NAMALWA (cell line): ENCODE results near the gene REG4.
"Not testable (repeated sequence)": the region's sequence is repeated elsewhere in the genome, so short reads cannot be mapped to it uniquely, and the experiment has no call there.

Experiments
- DNase-seq: peaks from one replicate; pipeline ENCODE4 v3.0.0-alpha.2; 2015; ENCODE audit warnings: low spot score

The REG4 gene

GRCh38 chr1:119806489-119806888 lies 4.8 kb downstream of the REG4 start:
- DNase-seq = no peak

- DNase-seq = no peak
Measured at GRCh38 chr1:119805746-119806145, 5.5 kb downstream of the REG4 start.

GRCh38 chr1:119805247-119805646 lies 6.0 kb downstream of the REG4 start:
- DNase-seq = no peak

GRCh38 chr1:119799599-119800177 lies 11.6 kb downstream of the REG4 start:
- DNase-seq = no peak

- DNase-seq = no peak
Measured at GRCh38 chr1:119799003-119799402, 12.3 kb downstream of the REG4 start.

GRCh38 chr1:119797606-119798005 lies 13.7 kb downstream of the REG4 start:
- no peak for DNase-seq

- no peak for DNase-seq
Measured at GRCh38 chr1:119797162-119797561, 14.1 kb downstream of the REG4 start.

- DNase-seq = no peak
Measured at GRCh38 chr1:119795261-119796200, 15.7 kb downstream of the REG4 start.

- DNase-seq = no peak
Measured at GRCh38 chr1:119794876-119795240, 16.4 kb downstream of the REG4 start.

GRCh38 chr1:119794230-119794875 lies 16.9 kb downstream of the REG4 start:
- DNase-seq = no peak

- no peak for DNase-seq
Measured at GRCh38 chr1:119791377-119791776, 19.9 kb downstream of the REG4 start.

- DNase-seq = no peak
Measured at GRCh38 chr1:119790451-119791198, 20.6 kb downstream of the REG4 start.

GRCh38 chr1:119787776-119788175 lies 23.5 kb downstream of the REG4 start:
- no peak for DNase-seq

- DNase-seq = not testable (repeated sequence)
Measured at GRCh38 chr1:119786473-119787050, 24.7 kb downstream of the REG4 start.

GRCh38 chr1:119786046-119786445 lies 25.2 kb downstream of the REG4 start:
- DNase-seq = not testable (repeated sequence)

- DNase-seq = no peak
Measured at GRCh38 chr1:119784191-119784781, 27.0 kb downstream of the REG4 start.

- no peak for DNase-seq
Measured at GRCh38 chr1:119783354-119784185, 27.7 kb downstream of the REG4 start.

GRCh38 chr1:119782631-119783325 lies 28.5 kb downstream of the REG4 start:
- no peak for DNase-seq

GRCh38 chr1:119781434-119782210 lies 29.6 kb downstream of the REG4 start:
- no peak for DNase-seq
